GM12878 (cell line): ENCODE results near the gene ZNF417. TPM values are rescaled to one million over a fixed set of nuclear protein-coding genes. Genes with fewer than 3 reads are reported as not detected.

Source experiments
- ATAC-seq: fragments of 200-7000 bp; cut with Tn5 transposase; 3 replicates; pipeline ENCODE4 v1.9.1; 2020; ENCODE audit warnings: mild to moderate bottlenecking, moderate library complexity
- BruUV-seq: library from RNA; stranded (reverse); fragments of 400-500 nt; replicated peaks from 2 replicates; lab custom pipeline; 2021; lab: Mats Ljungman, UMichigan
- CTCF ChIA-PET: fragments of 300-600 bp; sonication (Branson Sonifier 250); formaldehyde crosslinking; extraction: SDS; loops from one replicate; lab custom pipeline; 2021; ENCODE audit warnings: inconsistent platforms; lab: Yijun Ruan, JAX
- POLR2A ChIA-PET: fragments of 350-600 bp; formaldehyde crosslinking; extraction: SDS; loops from one replicate; lab custom pipeline; 2021; ENCODE audit warnings: inconsistent platforms; lab: Charles Lee
- RAD21 ChIA-PET: fragments of 300-600 bp; sonication (Branson Sonifier 250); formaldehyde crosslinking; loops from one replicate; lab custom pipeline; 2023; ENCODE audit warnings: antibody characterized with exemption; ENCODE audit not compliant: unreplicated experiment; lab: Charles Lee
- SMC1A ChIA-PET: fragments of 300-600 bp; sonication (Branson Sonifier 250); formaldehyde crosslinking; loops from one replicate; lab custom pipeline; 2023; ENCODE audit not compliant: unreplicated experiment, uncharacterized antibody; lab: Charles Lee
- DNase-seq: peaks from one replicate; pipeline ENCODE4 v3.0.0-alpha.2; 2011; ENCODE audit warnings: low read depth, low spot score
- FAIRE-seq: peaks from 3 replicates; lab custom pipeline; 2011; peaks lifted over from hg19 to GRCh38; lab: Jason Lieb, UNC
- H2AFZ ChIP-seq: 2 replicates; pipeline ENCODE4 v1.6.0; 2011; ENCODE audit warnings: low read depth, low read length, control low read depth; ENCODE audit not compliant: control insufficient read depth
- H3K27ac ChIP-seq: 2 replicates; pipeline ENCODE4 v1.5.1; 2011; ENCODE audit warnings: control low read depth; ENCODE audit not compliant: control insufficient read depth, insufficient read depth
- H3K27me3 ChIP-seq, 2 experiments: replicated peaks in 1 of 2; 2 replicates each; pipeline versions ENCODE4 v1.6.0 to v1.6.1; 2011; ENCODE audit warnings: low read length in 1 of 2; ENCODE audit not compliant: control insufficient read depth in 2 of 2, insufficient read depth in 2 of 2
- H3K36me3 ChIP-seq, 2 experiments: 2 replicates each; pipeline ENCODE4 v1.5.1; 2011; ENCODE audit warnings: low read length in 1 of 2; ENCODE audit not compliant: control insufficient read depth in 2 of 2, insufficient read depth in 2 of 2
- H3K4me1 ChIP-seq: 2 replicates; pipeline ENCODE4 v1.6.1; 2011; ENCODE audit warnings: mild to moderate bottlenecking, low read length, moderate library complexity, mixed read lengths; ENCODE audit not compliant: control insufficient read depth, insufficient read depth
- H3K4me2 ChIP-seq: 2 replicates; pipeline ENCODE4 v1.6.0; 2011; ENCODE audit warnings: control low read depth; ENCODE audit not compliant: control insufficient read depth, insufficient read depth
- H3K4me3 ChIP-seq: fragments of 200-600 bp; sonication (generic); 2 replicates; pipeline ENCODE4 v1.5.1; 2016
- H3K79me2 ChIP-seq: 2 replicates; pipeline ENCODE4 v1.6.0; 2011; ENCODE audit warnings: low read length; ENCODE audit not compliant: control insufficient read depth, insufficient read depth
- H3K9ac ChIP-seq: 2 replicates; pipeline ENCODE4 v1.8.0; 2011; ENCODE audit warnings: low read length, control low read depth, mixed read lengths; ENCODE audit not compliant: control insufficient read depth, insufficient read depth
- H3K9me3 ChIP-seq: replicated peaks from 3 replicates; pipeline ENCODE4 v1.5.1; 2011; ENCODE audit warnings: mild to moderate bottlenecking, low read length; ENCODE audit not compliant: control insufficient read depth, insufficient read depth
- H4K20me1 ChIP-seq: 2 replicates; pipeline ENCODE4 v1.6.0; 2011; ENCODE audit not compliant: control insufficient read depth, insufficient read depth
- CBFB ChIP-seq: IDR thresholded peaks from 2 replicates; pipeline ENCODE4 v1.6.1; 2016; ENCODE audit warnings: antibody characterized with exemption, low read depth
- CBX5 ChIP-seq: sonication (generic); IDR thresholded peaks from 2 replicates; pipeline ENCODE4 v1.6.1; 2016; ENCODE audit warnings: low read depth, moderate library complexity, mild to moderate bottlenecking, inconsistent platforms
- EZH2 ChIP-seq: IDR thresholded peaks from 2 replicates; pipeline ENCODE4 v1.6.1; 2012; ENCODE audit warnings: low read depth, mild to moderate bottlenecking, control low read depth, inconsistent platforms, low read length, borderline replicate concordance; ENCODE audit not compliant: control insufficient read depth
- FOXK2 ChIP-seq: fragments of 450-650 bp; IDR thresholded peaks from 2 replicates; pipeline ENCODE4 v1.6.1; 2017; ENCODE audit warnings: mild to moderate bottlenecking, moderate library complexity
- GABPA ChIP-seq: IDR thresholded peaks from 2 replicates; pipeline ENCODE4 v1.6.1; 2014; ENCODE audit warnings: antibody characterized with exemption, low read depth, mild to moderate bottlenecking, inconsistent platforms
- NBN ChIP-seq: fragments of 450-650 bp; IDR thresholded peaks from 2 replicates; pipeline ENCODE4 v1.6.1; 2016
- NFXL1 ChIP-seq: fragments of 450-650 bp; IDR thresholded peaks from 2 replicates; pipeline ENCODE4 v1.6.1; 2017; ENCODE audit warnings: antibody characterized with exemption, mild to moderate bottlenecking, borderline replicate concordance
- POLR2AphosphoS2 ChIP-seq: IDR thresholded peaks from 2 replicates; pipeline ENCODE4 v1.6.1; 2011; ENCODE audit warnings: low read depth, mild to moderate bottlenecking, low read length, improper control_type of control experiment, moderate library complexity
- RAD21 ChIP-seq: IDR thresholded peaks from 2 replicates; pipeline ENCODE4 v1.6.1; 2011; ENCODE audit warnings: mild to moderate bottlenecking, low read depth, low read length, moderate library complexity; ENCODE audit not compliant: insufficient read depth
- STAT1 ChIP-seq: fragments of 450-650 bp; conservative IDR thresholded peaks from 2 replicates; pipeline ENCODE4 v1.6.1; 2014; ENCODE audit warnings: antibody characterized with exemption, mild to moderate bottlenecking
- TCF3 ChIP-seq: IDR thresholded peaks from 2 replicates; pipeline ENCODE4 v1.6.1; 2012; ENCODE audit warnings: low read depth, mild to moderate bottlenecking, low read length, borderline replicate concordance; ENCODE audit not compliant: insufficient read depth
- ZNF384 ChIP-seq: IDR thresholded peaks from 2 replicates; pipeline ENCODE4 v1.6.1; 2012; ENCODE audit warnings: low read depth, mild to moderate bottlenecking, low read length, improper control_type of control experiment, borderline replicate concordance
- ZZZ3 ChIP-seq: IDR thresholded peaks from 2 replicates; pipeline ENCODE4 v1.6.1; 2011; ENCODE audit warnings: low read depth; ENCODE audit not compliant: control insufficient read depth, insufficient read length
- in situ Hi-C: fragments of 300-500 bp; cut with MboI; formaldehyde crosslinking; loops from 9 replicates; pipeline ENCODE4 v1.14.3; 2018; ENCODE audit warnings: mixed read lengths
- intact Hi-C: fragments of 100-400 bp; cut with micrococcal nuclease; formaldehyde crosslinking; loops from one replicate; pipeline ENCODE4 v1.14.2; 2022; ENCODE audit not compliant: unreplicated experiment
- polyA plus RNA-seq, 11 experiments: library from polyadenylated mRNA; depleted of rRNA in 4 of 11; unstranded in 6 of 11; stranded (reverse) in 5 of 11; fragments of >200 nt; fragmentation: Nextera tagmentation in 4 of 11; fragmentation: Illumina TruSeq in 1 of 11; extraction: Ambion mirVana in 4 of 11; extraction: Trizol in 1 of 11; gene quantifications; 1 replicate in 1 of 11; 2 replicates in 10 of 11; pipeline versions ENCODE4 v1.2.1 to v1.2.3, GENCODE V29; 2011 to 2016; ENCODE audit warnings: inconsistent platforms in 2 of 11, missing spikeins in 2 of 11, low read depth in 1 of 11
- total RNA-seq, 4 experiments: library from RNA; depleted of rRNA in 3 of 4; stranded (reverse); fragments of >200 nt in 3 of 4; fragmentation: Illumina TruSeq in 1 of 4; extraction: Trizol in 1 of 4; gene quantifications; 2 replicates each; pipeline versions ENCODE4 v1.2.1 to v1.2.3, GENCODE V29; 2013 to 2021
- TF ChIP-seq, protein P1 (sequence below): IDR thresholded peaks from 2 replicates; pipeline ENCODE4 v1.6.1; 2011; ENCODE audit warnings: mild to moderate bottlenecking, low read depth, low read length, moderate library complexity; ENCODE audit not compliant: insufficient replicate concordance
- TF ChIP-seq, protein P2 (sequence below): fragments of 450-650 bp; IDR thresholded peaks from 2 replicates; pipeline ENCODE4 v1.6.1; 2016; ENCODE audit warnings: mild to moderate bottlenecking
- TF ChIP-seq, protein P3 (sequence below): fragments of 450-650 bp; IDR thresholded peaks from 2 replicates; pipeline ENCODE4 v1.6.1; 2017; ENCODE audit warnings: mild to moderate bottlenecking, moderate library complexity
- TF ChIP-seq, protein P4 (sequence below): fragments of 450-650 bp; IDR thresholded peaks from 2 replicates; pipeline ENCODE4 v1.6.1; 2017; ENCODE audit warnings: borderline replicate concordance

ZNF417 gene
- total and polyA plus RNA-seq, 10 of the 15 experiments (the other 5 are each of a cell fraction or from before 2014, with no cell fraction given) = 1.3 to 13.6 (median 6.5) TPM

DNA sequence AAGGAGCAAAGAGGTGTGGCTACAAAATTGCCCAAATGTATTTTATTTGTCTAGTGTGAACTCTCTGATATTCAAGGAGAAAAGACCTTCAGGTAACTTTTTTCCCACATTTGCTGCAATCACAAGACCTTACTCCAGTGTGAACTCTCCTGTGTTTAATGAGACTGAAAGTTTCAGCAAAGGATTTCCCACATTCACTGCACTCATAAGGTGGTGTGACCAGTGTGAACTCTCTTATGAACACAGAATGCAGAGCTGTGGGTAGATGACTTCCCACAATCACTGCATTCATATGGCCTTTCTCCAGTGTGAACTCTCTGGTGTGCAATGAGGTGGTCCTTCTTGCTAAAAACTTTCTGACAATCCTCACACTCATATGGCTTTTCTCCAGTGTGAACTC lies 43.9 kb downstream of the ZNF417 start:
- no peaks in the 10 kb centered on the region for H3K4me1 ChIP-seq
- H3K27me3 ChIP-seq = no peaks in the 10 kb centered on the region
- H3K9me3 ChIP-seq = peaks cover 54% of the 10 kb centered on the region
- BruUV-seq = no TSS peak
- H3K79me2 ChIP-seq = no peaks in the 10 kb centered on the region; the same call in 1 of the 2 replicates
- RAD21 ChIA-PET = no interaction called here
- H3K4me2 ChIP-seq = no peak overlapping the region
- SMC1A ChIA-PET = no interaction called here
- CTCF ChIA-PET = no interaction called here
- in situ Hi-C loops = no loop called here
- TF ChIP-seq STAT1 (no peak), POLR2AphosphoS2 (no peak), NFXL1 (no peak), NBN (no peak), ZZZ3 (no peak), CBFB (no peak), RAD21 (no peak), ZNF384 (no peak), CBX5 (no peak), EZH2 (no peak), TCF3 (no peak), FOXK2 (no peak), GABPA (no peak)
- TF ChIP-seq, protein P1, sequence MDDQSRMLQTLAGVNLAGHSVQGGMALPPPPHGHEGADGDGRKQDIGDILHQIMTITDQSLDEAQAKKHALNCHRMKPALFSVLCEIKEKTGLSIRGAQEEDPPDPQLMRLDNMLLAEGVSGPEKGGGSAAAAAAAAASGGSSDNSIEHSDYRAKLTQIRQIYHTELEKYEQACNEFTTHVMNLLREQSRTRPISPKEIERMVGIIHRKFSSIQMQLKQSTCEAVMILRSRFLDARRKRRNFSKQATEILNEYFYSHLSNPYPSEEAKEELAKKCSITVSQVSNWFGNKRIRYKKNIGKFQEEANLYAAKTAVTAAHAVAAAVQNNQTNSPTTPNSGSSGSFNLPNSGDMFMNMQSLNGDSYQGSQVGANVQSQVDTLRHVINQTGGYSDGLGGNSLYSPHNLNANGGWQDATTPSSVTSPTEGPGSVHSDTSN = no peak
- TF ChIP-seq, protein P2, sequence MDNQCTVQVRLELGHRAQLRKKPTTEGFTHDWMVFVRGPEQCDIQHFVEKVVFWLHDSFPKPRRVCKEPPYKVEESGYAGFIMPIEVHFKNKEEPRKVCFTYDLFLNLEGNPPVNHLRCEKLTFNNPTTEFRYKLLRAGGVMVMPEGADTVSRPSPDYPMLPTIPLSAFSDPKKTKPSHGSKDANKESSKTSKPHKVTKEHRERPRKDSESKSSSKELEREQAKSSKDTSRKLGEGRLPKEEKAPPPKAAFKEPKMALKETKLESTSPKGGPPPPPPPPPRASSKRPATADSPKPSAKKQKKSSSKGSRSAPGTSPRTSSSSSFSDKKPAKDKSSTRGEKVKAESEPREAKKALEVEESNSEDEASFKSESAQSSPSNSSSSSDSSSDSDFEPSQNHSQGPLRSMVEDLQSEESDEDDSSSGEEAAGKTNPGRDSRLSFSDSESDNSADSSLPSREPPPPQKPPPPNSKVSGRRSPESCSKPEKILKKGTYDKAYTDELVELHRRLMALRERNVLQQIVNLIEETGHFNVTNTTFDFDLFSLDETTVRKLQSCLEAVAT = no peak
- TF ChIP-seq, protein P3, sequence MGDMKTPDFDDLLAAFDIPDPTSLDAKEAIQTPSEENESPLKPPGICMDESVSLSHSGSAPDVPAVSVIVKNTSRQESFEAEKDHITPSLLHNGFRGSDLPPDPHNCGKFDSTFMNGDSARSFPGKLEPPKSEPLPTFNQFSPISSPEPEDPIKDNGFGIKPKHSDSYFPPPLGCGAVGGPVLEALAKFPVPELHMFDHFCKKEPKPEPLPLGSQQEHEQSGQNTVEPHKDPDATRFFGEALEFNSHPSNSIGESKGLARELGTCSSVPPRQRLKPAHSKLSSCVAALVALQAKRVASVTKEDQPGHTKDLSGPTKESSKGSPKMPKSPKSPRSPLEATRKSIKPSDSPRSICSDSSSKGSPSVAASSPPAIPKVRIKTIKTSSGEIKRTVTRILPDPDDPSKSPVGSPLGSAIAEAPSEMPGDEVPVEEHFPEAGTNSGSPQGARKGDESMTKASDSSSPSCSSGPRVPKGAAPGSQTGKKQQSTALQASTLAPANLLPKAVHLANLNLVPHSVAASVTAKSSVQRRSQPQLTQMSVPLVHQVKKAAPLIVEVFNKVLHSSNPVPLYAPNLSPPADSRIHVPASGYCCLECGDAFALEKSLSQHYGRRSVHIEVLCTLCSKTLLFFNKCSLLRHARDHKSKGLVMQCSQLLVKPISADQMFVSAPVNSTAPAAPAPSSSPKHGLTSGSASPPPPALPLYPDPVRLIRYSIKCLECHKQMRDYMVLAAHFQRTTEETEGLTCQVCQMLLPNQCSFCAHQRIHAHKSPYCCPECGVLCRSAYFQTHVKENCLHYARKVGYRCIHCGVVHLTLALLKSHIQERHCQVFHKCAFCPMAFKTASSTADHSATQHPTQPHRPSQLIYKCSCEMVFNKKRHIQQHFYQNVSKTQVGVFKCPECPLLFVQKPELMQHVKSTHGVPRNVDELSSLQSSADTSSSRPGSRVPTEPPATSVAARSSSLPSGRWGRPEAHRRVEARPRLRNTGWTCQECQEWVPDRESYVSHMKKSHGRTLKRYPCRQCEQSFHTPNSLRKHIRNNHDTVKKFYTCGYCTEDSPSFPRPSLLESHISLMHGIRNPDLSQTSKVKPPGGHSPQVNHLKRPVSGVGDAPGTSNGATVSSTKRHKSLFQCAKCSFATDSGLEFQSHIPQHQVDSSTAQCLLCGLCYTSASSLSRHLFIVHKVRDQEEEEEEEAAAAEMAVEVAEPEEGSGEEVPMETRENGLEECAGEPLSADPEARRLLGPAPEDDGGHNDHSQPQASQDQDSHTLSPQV = no peak
- TF ChIP-seq, protein P4, sequence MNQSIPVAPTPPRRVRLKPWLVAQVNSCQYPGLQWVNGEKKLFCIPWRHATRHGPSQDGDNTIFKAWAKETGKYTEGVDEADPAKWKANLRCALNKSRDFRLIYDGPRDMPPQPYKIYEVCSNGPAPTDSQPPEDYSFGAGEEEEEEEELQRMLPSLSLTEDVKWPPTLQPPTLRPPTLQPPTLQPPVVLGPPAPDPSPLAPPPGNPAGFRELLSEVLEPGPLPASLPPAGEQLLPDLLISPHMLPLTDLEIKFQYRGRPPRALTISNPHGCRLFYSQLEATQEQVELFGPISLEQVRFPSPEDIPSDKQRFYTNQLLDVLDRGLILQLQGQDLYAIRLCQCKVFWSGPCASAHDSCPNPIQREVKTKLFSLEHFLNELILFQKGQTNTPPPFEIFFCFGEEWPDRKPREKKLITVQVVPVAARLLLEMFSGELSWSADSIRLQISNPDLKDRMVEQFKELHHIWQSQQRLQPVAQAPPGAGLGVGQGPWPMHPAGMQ = no peak
- TF ChIP-seq, all 136 proteins: peak for 0
- Histone ChIP-seq H3K27ac (no peak overlapping the region), H3K9ac (no peak overlapping the region), H3K36me3 (peaks cover 12 to 23% of the 10 kb centered on the region in 2 experiments), H2AFZ (no peak overlapping the region), H4K20me1 (no peaks in the 10 kb centered on the region), H3K4me3 (no peak overlapping the region)
- intact Hi-C loops = no loop called here
- ATAC-seq (no peak), DNase-seq (no peak), FAIRE-seq (no peak)
- POLR2A ChIA-PET = no interaction called here
